M059J (cell line): ENCODE measurements around the gene HPS6. TPM values are rescaled to one million over a fixed set of nuclear protein-coding genes. Genes with fewer than 3 reads are reported as not detected.

Experiments used
- total RNA-seq: library from RNA; depleted of rRNA; stranded (reverse); fragments of >200 nt; shearing (Covaris generic); gene quantifications from 2 replicates; pipeline ENCODE4 v1.2.3, GENCODE V29; 2014; rRNA removed

HPS6 gene
- total RNA-seq, 1 experiment from 2014 or later = 19.8 TPM

Other genes with a start within 250 kb of the HPS6 start
- gene OGA, start 246.9 kb upstream of the HPS6 start, total RNA-seq = 48.4 and 66.4 TPM in 2 replicates
- 0.07 and 0.57 TPM in 2 replicates for gene KCNIP2, start 221.5 kb upstream of the HPS6 start, total RNA-seq
- 6.9 and 13.0 TPM in 2 replicates for gene ARMH3, start 9.2 kb upstream of the HPS6 start, total RNA-seq
- 19.2 and 25.0 TPM in 2 replicates for gene LDB1, start 55.0 kb downstream of the HPS6 start, total RNA-seq
- gene PPRC1, start 67.7 kb downstream of the HPS6 start, total RNA-seq = 14.7 and 15.1 TPM in 2 replicates
- 50.7 and 63.0 TPM in 2 replicates for gene NOLC1, start 87.0 kb downstream of the HPS6 start, total RNA-seq
- gene ELOVL3, start 160.9 kb downstream of the HPS6 start, total RNA-seq = 0.17 and 0.27 TPM in 2 replicates
- gene PITX3, start 176.2 kb downstream of the HPS6 start, total RNA-seq = not detected in 2 replicates
- 34.4 and 54.7 TPM in 2 replicates for gene GBF1, start 180.2 kb downstream of the HPS6 start, total RNA-seq